NCI-H187 treated with DMSO at 0.1 percent for 48 hours (cell line): ENCODE results near the gene U2AF1.
"Not testable (repeated sequence)": the region's sequence is repeated elsewhere in the genome, so short reads cannot be mapped to it uniquely, and the experiment has no call there.

ENCODE experiments used
- DNase-seq: peaks from one replicate; lab custom pipeline; 2025; lab: John Stamatoyannopoulos, UW

Gene U2AF1, protein sequence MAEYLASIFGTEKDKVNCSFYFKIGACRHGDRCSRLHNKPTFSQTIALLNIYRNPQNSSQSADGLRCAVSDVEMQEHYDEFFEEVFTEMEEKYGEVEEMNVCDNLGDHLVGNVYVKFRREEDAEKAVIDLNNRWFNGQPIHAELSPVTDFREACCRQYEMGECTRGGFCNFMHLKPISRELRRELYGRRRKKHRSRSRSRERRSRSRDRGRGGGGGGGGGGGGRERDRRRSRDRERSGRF

DNA sequence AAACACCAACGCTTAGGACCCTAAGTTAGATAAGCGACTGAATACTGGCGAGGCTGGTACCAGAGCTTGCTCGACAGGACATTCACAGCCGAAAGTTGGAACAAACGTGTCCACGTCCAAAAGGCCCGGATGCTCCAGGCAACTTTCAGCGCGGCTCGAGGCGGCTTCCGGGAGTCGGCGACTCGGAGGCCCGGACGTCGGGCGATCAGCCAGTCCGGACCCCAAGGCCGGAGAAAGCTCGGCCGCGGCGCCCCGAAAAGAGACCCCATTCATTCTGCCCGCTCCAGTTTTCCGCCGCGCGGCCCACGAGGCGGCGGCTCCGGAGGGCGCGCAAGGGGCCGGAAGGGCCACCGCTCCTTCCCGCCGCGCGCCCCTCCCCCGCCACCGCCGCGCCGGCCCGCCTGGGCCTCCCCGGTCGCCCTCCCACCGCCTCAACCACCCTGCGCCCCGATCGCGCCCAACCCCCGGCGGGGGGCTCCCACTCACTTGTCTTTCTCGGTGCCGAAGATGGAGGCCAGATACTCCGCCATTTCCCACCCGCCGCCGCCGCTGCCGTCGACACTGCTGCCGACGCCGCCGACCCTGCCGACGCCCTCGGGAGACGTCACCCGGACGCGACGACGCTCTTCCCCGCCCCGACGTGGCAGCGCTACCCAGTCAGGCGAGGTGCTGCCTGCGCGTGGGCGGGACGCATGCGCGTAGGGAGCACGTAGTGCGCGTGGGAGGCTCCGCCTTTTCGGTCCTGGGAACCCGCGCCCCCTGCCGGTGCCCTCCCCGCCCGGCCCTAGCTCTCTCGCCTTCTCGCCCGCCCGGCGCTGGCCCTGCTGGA lies at the start of gene U2AF1:
Gene U2AF1, minus strand, starts transcription at position 606 of the 829 bp plus-strand sequence. Its CDS starts 76 bp downstream, at position 530.
- not testable (repeated sequence) for DNase-seq

DNA sequence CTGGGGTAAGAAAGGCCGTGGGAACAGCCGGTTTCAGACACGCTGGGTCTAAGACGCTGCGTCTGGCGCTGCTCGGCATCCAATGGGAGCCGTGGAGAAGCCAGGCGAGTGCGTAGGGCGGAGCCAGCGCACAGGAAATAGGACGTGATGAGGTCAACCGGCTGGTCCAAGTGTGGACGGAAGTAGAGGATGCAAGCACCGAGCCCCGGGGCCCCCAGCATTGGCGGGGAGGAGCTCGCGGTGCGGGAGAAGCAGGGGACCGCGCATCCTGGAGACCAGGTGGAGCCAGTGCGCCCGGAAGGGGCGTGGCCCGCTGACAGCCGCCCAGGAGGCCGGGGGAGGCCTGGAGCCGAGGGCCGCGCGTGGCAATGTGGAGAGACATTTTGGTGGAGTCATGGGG lies 46.2 kb upstream of the U2AF1 start:
- DNase-seq, result not testable (repeated sequence)

DNA sequence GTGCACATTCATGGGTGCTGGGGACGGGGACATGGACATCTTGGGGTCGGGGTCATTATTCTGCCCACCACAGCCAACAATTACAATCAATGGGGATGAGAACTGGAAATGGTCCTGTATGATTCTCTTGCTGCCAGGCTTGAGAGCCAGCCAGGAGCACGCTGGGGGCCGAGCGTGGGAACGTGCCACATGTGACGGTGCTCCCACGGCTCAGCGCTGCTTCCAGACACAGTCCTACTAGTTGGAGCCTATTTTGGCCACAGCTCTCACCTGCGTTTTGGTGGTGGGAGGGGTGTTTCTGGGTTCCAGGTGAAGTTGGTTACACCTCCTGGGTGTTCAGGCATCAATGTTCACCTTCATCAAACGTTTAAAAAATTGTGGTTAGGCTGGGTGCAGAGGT lies 42.0 kb upstream of the U2AF1 start:
- not testable (repeated sequence) for DNase-seq

DNA sequence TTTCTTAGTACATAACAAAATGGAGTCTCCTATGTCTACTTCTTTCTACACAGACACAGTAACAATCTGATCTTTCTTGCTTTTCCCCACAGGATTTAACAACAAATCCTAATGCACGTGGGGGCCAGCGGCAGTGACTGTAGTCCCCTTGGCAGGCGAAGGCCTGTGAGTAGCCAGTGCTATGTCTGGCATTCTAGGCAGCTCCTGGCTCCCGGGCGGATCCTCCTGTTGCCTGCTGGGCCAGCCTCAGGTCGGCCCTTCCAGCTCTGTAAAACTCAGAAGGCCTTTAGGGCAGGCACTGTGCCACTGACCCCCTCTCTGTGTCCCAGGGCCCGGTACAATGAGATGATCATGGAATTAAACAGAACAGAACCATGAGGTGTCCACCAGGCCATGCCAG lies 40.6 kb upstream of the U2AF1 start:
- DNase-seq, result not testable (repeated sequence)

DNA sequence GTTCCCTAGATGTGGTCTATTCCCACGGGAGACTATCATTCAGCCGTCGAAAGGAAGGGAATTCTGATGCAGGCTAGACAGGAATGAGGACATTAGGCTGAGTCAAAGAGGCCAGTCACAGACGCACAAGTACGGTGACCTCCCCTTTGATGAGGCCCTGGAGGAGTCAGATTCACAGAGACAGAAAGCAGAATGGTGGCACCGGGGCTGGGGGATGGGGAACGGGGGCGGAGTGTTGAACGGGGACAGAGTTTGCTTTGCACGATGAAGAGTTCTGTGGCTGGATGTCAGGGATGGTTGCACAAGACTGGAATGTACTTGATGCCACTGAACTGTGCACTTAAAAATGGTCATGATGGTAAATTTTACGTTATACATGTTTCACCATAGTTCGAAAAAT lies 39.3 kb upstream of the U2AF1 start:
- DNase-seq, result not testable (repeated sequence)

DNA sequence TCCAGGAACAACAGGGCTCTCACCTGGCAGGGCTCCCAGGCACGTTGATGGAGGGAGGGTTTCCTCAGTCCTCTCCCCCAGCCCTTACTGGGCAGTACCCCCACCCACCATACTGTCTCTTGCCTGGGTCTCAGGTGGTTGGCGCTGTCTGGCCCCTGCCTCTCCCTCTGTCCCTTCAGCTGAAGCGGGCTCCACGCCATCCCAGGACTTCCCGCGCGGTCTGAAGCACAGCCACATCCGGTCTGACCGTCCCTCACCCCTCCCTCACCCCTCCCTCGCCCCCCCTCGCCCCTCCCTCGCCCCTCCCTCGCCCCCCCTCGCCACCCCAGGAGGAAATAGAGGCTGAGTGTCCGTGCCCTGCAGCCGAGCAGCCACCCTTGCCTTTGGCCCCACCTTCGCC lies 34.0 kb upstream of the U2AF1 start:
- not testable (repeated sequence) for DNase-seq

DNA sequence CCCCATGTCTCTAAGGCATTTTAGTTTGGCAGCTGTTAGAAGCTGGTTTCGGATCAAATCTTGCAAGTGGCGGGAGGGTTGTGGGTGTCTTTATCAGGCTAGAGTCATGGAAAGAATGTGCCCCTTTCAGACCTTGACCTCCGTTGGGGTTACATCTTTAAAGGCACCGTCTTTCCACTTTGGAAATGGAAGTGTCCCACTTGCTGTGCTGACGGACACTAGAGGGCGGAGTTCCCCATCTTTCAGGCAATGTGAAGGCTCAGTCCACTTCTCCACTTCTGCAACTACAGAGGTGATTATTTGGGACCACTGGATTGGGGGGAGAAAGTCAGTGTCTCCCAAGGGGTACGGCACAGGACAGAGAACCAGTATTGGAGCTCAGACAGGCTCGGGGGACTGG lies 31.6 kb upstream of the U2AF1 start:
- DNase-seq, result not testable (repeated sequence)

DNA sequence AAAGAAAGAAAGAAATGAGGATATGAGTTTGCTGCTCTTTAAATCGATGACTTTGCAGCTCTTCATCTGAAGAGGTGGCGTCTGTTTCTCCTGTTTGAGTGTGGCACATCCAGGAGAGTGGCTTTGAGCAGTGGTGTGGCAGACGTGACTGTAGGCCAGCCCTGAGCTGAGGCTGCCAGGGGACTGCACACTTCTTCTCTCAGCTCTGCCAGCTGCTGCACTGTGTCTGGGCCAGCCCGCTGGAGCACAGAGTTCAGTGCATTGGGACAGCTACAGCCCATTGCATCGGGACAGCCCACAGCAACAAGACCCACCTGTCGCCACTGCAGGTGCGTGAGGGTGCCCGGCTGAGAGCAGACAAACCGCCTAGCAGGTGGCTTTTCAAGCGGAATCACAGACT lies 27.1 kb upstream of the U2AF1 start:
- not testable (repeated sequence) for DNase-seq

DNA sequence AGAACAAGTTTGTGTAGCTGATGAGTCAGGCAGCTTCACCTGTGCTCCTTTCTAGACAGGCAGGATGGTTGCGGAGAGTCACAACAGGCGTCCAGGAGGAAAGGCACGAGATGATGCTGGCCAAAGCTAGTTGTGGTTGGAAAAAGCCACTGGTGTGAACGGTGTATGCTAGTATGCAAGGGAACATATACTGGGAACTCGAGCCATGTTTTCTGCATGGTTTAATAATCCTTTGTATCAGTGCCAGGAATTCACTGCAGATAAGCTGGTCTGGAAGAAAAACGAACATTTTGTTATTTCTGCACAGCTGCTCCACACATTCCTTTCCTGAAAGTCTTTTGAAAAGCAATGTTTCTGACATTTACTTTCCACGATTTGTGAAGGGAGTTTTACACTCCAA lies 22.7 kb upstream of the U2AF1 start:
- DNase-seq, result not testable (repeated sequence)

DNA sequence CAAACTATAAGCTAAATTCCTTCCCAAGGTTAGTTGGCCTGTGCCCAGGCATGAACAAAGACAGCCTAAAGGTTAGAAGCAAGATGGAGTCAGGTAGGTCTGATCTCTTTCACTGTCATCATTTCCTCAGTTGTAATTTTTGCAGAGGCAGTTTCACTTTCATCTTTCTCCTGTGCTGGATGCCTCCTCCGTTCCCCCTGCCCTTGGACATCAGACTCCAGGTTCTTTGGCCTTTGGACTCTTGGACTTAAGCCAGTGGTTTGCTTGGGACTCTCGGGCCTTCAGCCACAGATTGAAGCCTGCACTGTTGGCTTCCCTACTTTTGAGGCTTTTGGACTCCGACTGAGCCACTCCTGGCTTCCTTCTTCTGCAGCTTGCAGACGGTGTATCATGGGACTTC lies 8.6 kb upstream of the U2AF1 start:
- not testable (repeated sequence) for DNase-seq

DNA sequence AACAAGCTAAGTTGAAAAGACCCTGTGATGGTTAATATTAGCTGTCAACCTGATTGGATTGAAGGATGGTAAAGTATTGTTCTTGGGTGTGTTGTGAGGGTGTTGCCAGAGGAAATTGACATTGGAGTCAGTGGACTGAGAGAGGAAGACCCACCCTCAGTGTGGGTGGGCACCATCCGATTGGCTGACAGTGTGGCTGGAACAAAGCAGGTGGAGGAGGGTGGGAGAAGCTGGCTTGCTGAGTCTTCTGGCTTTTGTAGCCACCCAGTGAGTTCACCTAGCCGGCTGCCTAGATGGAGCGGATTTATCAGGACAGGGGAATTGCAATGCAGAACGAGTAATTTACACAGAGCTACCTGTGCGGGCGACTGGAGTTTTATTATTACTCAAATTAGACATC lies 7.1 kb upstream of the U2AF1 start:
- not testable (repeated sequence) for DNase-seq

DNA sequence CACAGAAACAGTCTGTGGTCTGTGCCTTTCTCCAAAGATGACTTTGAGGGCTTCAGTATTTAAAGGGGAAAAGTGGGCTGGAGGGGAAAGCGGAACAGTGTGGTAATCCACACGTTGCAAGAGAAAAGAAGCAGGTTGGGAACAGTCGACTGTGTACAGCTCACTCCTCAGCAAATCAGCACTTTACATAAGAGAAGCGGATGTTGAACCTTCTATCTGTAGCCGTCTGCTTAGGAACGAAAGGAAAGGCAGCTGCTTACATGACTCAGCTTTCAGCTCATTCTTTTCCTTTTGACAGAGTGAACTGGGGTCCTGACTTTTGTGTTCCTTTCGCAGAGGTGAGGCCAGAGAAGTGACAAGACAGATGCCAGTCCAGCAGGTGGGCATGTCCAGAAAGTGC lies 1.6 kb upstream of the U2AF1 start:
- DNase-seq, result not testable (repeated sequence)

DNA sequence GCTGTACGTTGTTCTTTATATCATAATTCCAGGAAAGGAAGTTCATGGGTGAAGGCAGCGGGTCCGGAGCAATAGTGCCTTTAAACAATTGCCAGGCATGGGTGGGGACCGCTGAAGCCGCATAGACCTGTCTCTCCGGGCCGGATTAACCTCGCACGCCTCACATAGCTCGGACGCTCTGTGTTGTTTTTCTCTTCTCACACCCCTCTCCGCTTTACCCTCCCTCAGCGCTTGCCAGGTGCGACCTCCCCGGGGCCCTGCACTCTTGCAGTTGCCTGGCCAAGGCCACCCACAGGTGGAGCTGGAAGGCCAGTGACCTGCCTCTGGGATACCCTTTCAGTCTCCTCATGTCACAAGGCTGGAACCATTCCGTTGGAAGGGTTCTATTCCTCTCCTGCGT lies 807 bp upstream of the U2AF1 start:
- not testable (repeated sequence) for DNase-seq

DNA sequence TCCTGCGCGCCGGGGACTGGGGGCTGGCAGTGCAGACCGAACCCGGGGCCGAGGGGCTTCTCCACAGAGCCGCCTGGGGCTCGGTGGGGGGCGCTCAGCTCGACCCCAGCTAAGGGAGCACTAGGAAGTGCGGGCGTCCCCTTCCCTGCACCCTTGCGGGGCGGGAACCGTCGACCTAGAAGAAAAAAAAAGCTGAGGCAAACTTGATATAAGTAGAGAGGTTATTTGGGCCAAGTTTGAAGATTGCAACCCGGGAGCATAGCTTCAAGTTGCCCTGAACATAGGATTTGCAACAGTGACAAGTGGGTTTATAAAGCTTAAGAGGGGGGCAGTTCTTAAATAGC lies 396 bp upstream of the U2AF1 start:
- DNase-seq, result not testable (repeated sequence)

DNA sequence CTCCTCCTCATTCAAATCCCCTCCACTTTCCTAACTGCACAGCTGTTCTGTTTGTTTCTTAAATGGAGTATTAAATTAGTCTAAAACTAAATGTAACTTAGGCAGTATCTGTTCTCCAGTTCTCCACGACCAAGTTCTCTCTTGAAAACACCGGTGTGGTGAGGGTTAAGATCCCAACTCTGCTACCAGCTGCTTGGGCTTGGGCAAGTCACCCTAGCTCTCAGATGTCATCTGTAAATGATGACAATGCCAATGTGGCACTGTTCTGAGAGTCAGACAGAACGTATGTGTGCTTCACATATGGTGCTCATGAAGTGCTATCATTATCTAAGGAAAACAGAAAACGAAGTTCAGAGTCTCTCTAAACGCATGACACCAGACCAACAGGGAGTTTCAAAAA lies 2.7 kb downstream of the U2AF1 start:
- not testable (repeated sequence) for DNase-seq

DNA sequence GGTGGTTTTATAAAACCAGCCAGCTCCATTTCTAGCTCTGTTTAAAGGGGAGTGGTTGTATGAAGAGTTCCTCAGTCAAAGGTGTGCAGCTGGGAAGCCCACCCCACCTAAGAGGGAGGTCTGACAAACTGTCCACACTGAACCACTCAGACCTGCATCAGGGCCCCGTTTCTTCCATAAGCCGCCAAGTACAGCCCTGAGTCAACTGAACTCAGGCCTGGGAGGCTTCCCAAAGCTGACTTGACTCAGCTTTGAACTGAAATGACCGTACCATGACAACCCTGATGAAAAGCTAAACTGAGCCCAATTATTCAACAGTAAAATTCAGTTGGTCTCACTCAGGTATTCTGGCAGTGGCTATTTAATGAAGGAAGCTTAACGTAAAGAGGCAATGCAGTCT lies 5.1 kb downstream of the U2AF1 start:
- not testable (repeated sequence) for DNase-seq

DNA sequence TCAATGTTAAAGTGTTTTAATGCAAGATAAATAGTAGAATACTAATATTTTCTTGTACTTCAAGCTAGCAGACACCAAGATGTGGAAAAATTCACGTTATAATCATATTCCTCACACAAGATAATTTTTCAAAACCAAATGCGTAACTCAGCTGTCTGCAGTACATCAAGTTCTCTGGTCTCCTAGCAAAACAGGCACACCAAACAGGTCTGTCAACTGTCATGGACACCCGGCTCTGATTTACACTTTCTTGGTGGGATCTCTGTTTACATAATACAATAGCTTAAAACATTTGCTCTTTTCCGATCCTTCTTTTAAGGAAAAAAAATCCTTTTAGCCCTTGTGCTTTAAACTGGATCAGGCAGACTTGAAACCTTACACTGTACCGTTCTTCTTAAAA lies 5.7 kb downstream of the U2AF1 start:
- not testable (repeated sequence) for DNase-seq

DNA sequence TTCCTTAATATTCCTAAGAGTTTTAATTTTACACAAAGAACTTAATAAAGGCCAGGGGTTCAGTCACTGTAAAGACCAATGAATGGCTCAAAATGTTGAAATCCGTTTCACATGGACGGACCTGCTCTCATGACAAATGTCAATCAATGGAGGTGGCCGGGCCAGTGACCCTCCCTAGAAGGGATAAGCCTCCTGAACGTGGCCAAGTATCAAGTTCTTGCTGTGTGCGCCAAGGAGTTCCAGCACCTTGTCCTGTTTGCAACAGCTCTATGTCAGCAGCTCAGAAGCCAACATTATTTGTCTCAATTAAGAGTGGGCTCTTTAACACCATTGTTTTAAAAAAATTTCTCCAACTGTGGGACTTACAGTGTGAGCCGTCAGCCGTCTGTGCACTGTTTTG lies 6.4 kb downstream of the U2AF1 start:
- DNase-seq, result not testable (repeated sequence)

DNA sequence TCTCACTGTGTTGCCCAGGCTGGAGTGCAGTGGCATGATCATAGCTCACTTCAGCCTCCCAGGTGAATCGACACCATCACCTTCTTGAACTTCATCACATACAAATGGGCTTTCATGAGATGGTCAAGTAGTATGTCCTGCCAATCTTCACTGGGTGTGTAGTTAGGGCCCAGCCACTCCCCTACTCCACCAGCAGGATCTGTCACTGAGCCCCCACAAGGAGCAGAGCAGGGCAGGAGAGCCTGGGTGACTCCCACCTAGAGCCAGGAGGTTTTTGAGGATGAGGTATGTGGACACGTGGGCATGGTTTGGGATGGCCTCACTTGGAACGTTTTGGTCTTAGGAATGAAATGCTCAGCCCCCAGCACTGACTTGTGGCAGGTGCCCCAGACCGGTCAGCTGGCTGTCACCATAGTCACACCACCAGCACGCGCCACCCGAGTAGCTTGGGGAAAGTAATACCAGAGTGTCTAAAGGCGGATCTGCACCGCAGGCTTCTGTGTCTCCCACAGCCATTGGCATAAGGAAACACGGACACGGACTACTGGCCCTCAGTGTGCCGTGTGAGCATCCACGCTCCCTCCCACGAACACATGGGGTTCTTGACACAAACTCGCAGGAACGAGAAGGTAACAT lies 15.3 kb downstream of the U2AF1 start:
- DNase-seq, result not testable (repeated sequence)

DNA sequence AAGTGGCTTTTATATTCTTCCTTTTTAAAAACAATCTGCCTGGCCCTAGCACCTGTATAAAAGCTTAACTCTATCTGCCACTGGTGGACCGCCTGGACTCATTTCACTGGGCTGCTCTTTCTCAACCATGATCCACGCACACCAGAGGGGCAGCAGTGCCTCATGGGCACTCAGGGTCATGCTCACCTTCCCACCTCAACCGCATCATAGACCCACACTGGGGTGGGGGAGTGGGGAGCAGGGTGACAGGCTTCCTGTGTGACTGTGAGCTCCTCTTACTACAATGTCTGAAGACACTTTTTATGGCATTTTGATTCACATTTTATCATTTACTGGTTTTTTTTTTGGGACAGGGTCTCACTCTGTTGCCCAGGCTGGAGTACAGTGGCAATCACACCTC lies 16.4 kb downstream of the U2AF1 start:
- not testable (repeated sequence) for DNase-seq

DNA sequence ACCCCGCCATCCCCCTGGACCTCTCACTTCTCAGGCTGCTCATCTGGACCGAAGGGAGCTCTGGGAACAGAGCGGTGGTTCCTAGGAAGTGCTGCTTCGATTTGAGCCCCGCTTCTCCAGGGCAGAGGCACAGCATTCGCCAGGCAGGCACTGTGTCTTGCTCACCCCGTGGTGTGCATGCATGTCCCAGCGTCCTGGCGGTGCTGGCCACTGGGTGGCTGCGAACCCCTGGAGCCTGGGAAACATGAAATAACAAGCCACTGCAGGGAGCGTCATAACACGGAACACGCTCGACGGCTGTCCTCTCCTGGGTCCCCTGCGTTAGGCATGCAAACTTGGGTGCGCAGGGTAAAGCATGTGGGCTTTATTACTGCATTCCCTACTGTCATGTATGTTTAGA lies 17.9 kb downstream of the U2AF1 start:
- DNase-seq, result not testable (repeated sequence)

DNA sequence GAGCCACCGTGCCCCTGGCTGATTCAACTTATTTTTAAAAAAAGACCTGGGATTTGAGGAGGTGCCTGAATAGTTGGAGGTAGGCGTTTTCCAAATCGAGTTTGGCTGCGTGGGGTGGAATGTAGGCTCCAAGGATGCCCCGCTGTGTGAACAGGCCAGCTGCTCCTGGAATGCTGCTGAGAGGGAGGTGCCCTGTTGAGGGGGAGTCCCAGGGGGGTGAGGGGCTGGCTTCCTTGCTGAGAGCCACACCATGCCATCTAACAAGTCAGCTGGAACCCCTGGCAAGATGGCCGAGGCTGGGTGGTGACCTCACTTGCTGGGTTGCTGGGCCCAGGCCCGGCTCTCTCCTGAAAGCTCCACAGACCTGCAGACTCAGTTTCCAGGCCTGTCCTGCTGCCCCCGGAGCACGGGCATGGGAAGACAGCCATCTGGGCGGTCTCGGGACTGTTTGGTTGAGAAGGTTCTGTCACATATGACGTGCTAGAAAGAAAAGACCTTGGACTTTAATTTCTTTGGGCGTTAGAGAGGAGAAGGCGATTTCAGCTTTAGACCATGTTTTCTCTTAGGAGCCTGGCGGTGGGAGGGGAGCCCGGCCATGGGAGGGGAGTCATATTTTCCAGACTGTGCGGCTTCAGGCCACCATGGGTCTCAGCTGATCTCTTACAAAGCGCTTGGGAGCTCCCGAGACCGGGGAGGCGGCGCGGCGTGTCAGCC lies 24.6 kb downstream of the U2AF1 start:
- DNase-seq, result not testable (repeated sequence)
